HG03521 (cell line): Measurements from ENCODE around the gene PPIP5K1.

Experiments
- ATAC-seq: cut with Tn5 transposase; IDR thresholded peaks from one replicate; pipeline ENCODE4 v1.9.1; 2021; ENCODE audit warnings: mild to moderate bottlenecking, moderate library complexity; ENCODE audit not compliant: unreplicated experiment

PPIP5K1 gene

GRCh38 chr15:43519196-43519595 lies 70.8 kb downstream of the PPIP5K1 start:
- ATAC-seq: no peak

GRCh38 chr15:43518197-43518761 lies 71.7 kb downstream of the PPIP5K1 start:
- no peak for ATAC-seq

GRCh38 chr15:43517354-43518196 lies 72.4 kb downstream of the PPIP5K1 start, which contains the start of gene MAP1A:
Gene MAP1A, plus strand, starts transcription at chr15:43517608. Its CDS starts 3,866 bp downstream, at chr15:43521474.
- no peak for ATAC-seq

GRCh38 chr15:43516801-43517353 lies 73.1 kb downstream of the PPIP5K1 start:
- ATAC-seq: no peak

- ATAC-seq: no peak
Observed at GRCh38 chr15:43516185-43516584, 73.8 kb downstream of the PPIP5K1 start.

- no peak for ATAC-seq
Observed at GRCh38 chr15:43515741-43516140, 74.3 kb downstream of the PPIP5K1 start.

- no peak for ATAC-seq
Observed at GRCh38 chr15:43514241-43515057, 75.6 kb downstream of the PPIP5K1 start.

- ATAC-seq: no peak
Observed at GRCh38 chr15:43513550-43513949, 76.5 kb downstream of the PPIP5K1 start.

GRCh38 chr15:43511012-43511885 lies 78.8 kb downstream of the PPIP5K1 start:
- ATAC-seq: no peak

GRCh38 chr15:43510200-43511011 lies 79.6 kb downstream of the PPIP5K1 start:
- ATAC-seq: peak; percentile 96

GRCh38 chr15:43509660-43510199 lies 80.3 kb downstream of the PPIP5K1 start:
- no peak for ATAC-seq

- no peak for ATAC-seq
Observed at GRCh38 chr15:43508991-43509659, 80.9 kb downstream of the PPIP5K1 start.

GRCh38 chr15:43508421-43508820 lies 81.6 kb downstream of the PPIP5K1 start:
- ATAC-seq: no peak

- ATAC-seq: no peak
Observed at GRCh38 chr15:43505738-43506137, 84.3 kb downstream of the PPIP5K1 start.

- no peak for ATAC-seq
Observed at GRCh38 chr15:43499635-43500034, 90.4 kb downstream of the PPIP5K1 start.

- ATAC-seq: no peak
Observed at GRCh38 chr15:43498990-43499389, 91.0 kb downstream of the PPIP5K1 start.

- ATAC-seq: no peak
Observed at GRCh38 chr15:43493703-43494472, 96.1 kb downstream of the PPIP5K1 start.
